ENCODE results near the gene TMCO4. TPM values are rescaled to one million over a fixed set of nuclear protein-coding genes. Genes with fewer than 3 reads are reported as not detected.

Gene TMCO4
- total RNA-seq, 4 donors from 2014 or later: 16.1 to 36.2 (median 26.9) TPM

DNA sequence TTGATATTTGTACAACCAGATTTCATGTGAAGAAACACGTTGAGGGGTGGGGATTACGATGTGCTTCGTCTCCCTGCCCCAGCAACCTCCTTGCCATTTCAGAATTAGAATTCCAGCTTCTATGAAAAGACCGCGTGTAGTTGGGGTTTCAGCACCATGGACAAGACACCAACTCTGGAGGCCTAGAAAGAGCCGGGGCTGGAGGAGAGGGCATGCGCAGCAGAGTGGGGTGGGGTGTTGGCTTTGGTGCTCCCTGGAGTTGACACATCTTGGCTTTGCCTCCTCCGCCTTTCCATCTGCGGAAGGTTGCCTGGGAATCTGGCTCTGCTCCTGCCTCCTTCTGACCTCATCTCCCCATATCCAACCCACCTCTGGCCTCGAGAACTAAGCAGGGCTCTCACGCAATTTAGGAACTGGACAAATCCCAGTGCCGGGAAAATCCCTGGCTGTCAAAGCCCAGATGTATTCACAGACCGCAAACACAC is 123.2 kb downstream of the TMCO4 start:
- H3K4me1 ChIP-seq: no peaks in the 10 kb centered on the region
- no peak overlapping the region for H3K27ac ChIP-seq
- intact Hi-C loops (cut with DNase I; ENCODE audit: low total_unique reads): no loop called here
- TF ChIP-seq EP300 (IDR thresholded peaks at IDR 0.05; ENCODE audit: low read depth) (no peak), CTCF (IDR thresholded peaks at IDR 0.05) (no peak), POLR2A (IDR thresholded peaks at IDR 0.05) (no peak), POLR2AphosphoS5 (IDR thresholded peaks at IDR 0.05) (no peak)
- peaks cover 13% of the 10 kb centered on the region for H3K27me3 ChIP-seq
- DNase-seq: peak; percentile 31
- H3K4me3 ChIP-seq: no peak overlapping the region
- WGBS, 2 donors (ENCODE audit: low coverage in 1 of 2): 15 to 33% methylated on average over 4 to 13 of the region's 13 CpGs
- no peaks in the 10 kb centered on the region for H3K36me3 ChIP-seq
- H3K9me3 ChIP-seq: no peaks in the 10 kb centered on the region
- in situ Hi-C loops (cut with MboI; ENCODE audit: low pct_ligation_motif_present in 1 of 4, low pct_unique_long_range_greater_than_20kb in 1 of 4, low sequenced_read_pairs in 3 of 4): no loop called here

DNA sequence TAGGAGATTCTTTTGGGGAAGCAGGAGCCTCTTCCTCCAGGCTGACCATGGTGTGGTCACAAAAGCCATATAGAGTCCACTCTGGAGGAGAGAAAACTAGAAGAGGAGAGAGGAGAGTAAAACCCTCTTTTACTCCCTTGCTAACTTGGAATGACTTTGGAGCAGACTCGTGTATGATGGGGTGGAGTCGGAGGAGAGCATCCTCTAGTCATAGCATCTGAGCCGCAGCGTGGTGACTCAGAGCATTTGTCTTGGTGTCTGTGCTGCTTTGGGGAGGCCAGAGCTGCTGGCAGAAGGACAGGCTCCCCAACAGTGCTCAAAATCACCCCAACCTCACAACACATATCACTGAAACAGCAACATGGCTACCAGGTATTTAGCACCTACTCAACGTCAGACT is 123.9 kb downstream of the TMCO4 start:
- in situ Hi-C loops (cut with MboI; ENCODE audit: low pct_ligation_motif_present in 1 of 4, low pct_unique_long_range_greater_than_20kb in 1 of 4, low sequenced_read_pairs in 3 of 4) (no loop called here), intact Hi-C loops (cut with DNase I; ENCODE audit: low total_unique reads) (no loop called here)
- no peaks in the 10 kb centered on the region for H3K9me3 ChIP-seq
- no peaks in the 10 kb centered on the region for H3K36me3 ChIP-seq
- no peak overlapping the region for H3K4me3 ChIP-seq
- no peaks in the 10 kb centered on the region for H3K4me1 ChIP-seq
- WGBS, 2 donors (ENCODE audit: low coverage in 1 of 2): 87% methylated on average over 5 of the region's 5 CpGs; no CpG with 5 or more reads in 1 of the 2 donors
- DNase-seq: no peak
- no peak for TF ChIP-seq EP300 (IDR thresholded peaks at IDR 0.05; ENCODE audit: low read depth)
- TF ChIP-seq POLR2A (IDR thresholded peaks at IDR 0.05): no peak
- TF ChIP-seq CTCF (IDR thresholded peaks at IDR 0.05): no peak
- no peak for TF ChIP-seq POLR2AphosphoS5 (IDR thresholded peaks at IDR 0.05)
- no peak overlapping the region for H3K27ac ChIP-seq
- peaks cover 18% of the 10 kb centered on the region for H3K27me3 ChIP-seq

GRCh38 chr1:19672237-19672636 is 127.5 kb downstream of the TMCO4 start:
- TF ChIP-seq POLR2A (IDR thresholded peaks at IDR 0.05): no peak
- TF ChIP-seq POLR2AphosphoS5 (IDR thresholded peaks at IDR 0.05): no peak
- TF ChIP-seq CTCF (IDR thresholded peaks at IDR 0.05): no peak
- no peak for TF ChIP-seq EP300 (IDR thresholded peaks at IDR 0.05; ENCODE audit: low read depth)
- Histone ChIP-seq H3K27ac (no peak overlapping the region), H3K9me3 (no peaks in the 10 kb centered on the region), H3K36me3 (no peaks in the 10 kb centered on the region), H3K27me3 (peaks cover 34% of the 10 kb centered on the region), H3K4me1 (no peaks in the 10 kb centered on the region), H3K4me3 (no peak overlapping the region)
- intact Hi-C loops (cut with DNase I; ENCODE audit: low total_unique reads): no loop called here
- 61 to 74% methylated on average over 2 to 5 of the region's 6 CpGs for WGBS, 2 donors (ENCODE audit: low coverage in 1 of 2)
- DNase-seq: no peak
- in situ Hi-C loops (cut with MboI; ENCODE audit: low pct_ligation_motif_present in 1 of 4, low pct_unique_long_range_greater_than_20kb in 1 of 4, low sequenced_read_pairs in 3 of 4): loop anchor here in 1 of 4 donors (25.0 kb wide), 1 partner anchor 185 kb away; the partner anchor contains the start of gene CAPZB

- Histone ChIP-seq H3K4me1 (peaks cover 0 to under 1% (median 0%) of the 10 kb centered on the region in 4 donors), H3K9me3 (no peaks in the 10 kb centered on the region), H3K4me3 (no peak overlapping the region), H3K36me3 (no peaks in the 10 kb centered on the region), H3K27me3 (peaks cover 49% of the 10 kb centered on the region), H3K27ac (no peak overlapping the region)
- WGBS, 2 donors (ENCODE audit: low coverage in 1 of 2): 57 to 90% methylated on average over 2 to 4 of the region's 4 CpGs
- in situ Hi-C loops (cut with MboI; ENCODE audit: low pct_ligation_motif_present in 1 of 4, low pct_unique_long_range_greater_than_20kb in 1 of 4, low sequenced_read_pairs in 3 of 4): loop anchor here in 1 of 4 donors (25.0 kb wide), 1 partner anchor 183 kb away; the partner anchor contains the start of gene CAPZB
- TF ChIP-seq CTCF (IDR thresholded peaks at IDR 0.05): no peak
- DNase-seq: no peak
- intact Hi-C loops (cut with DNase I; ENCODE audit: low total_unique reads): no loop called here
These were observed 128.9 kb downstream of the TMCO4 start for GRCh38 chr1:19670787-19671186.

Measured in transverse colon (tissue), 4 donors.